GM12891 (cell line): ENCODE results near the gene FOXL1.

Source experiments
- PAX5 ChIP-seq: IDR thresholded peaks from 2 replicates; pipeline ENCODE4 v1.6.1; 2011; ENCODE audit warnings: low read length, moderate library complexity, mild to moderate bottlenecking; ENCODE audit not compliant: insufficient read depth, severe bottlenecking
- POLR2A ChIP-seq: IDR thresholded peaks from 2 replicates; pipeline ENCODE4 v1.6.1; 2011; ENCODE audit warnings: low read depth, low read length, control low read depth
- POLR2AphosphoS5 ChIP-seq: IDR thresholded peaks from 2 replicates; pipeline ENCODE4 v1.6.1; 2011; ENCODE audit warnings: low read depth, low read length, control low read depth
- POU2F2 ChIP-seq: IDR thresholded peaks from 2 replicates; pipeline ENCODE4 v1.6.1; 2011; ENCODE audit warnings: low read depth, mild to moderate bottlenecking, control low read depth, low read length, moderate library complexity
- SPI1 ChIP-seq: IDR thresholded peaks from 2 replicates; pipeline ENCODE4 v1.6.1; 2011; ENCODE audit warnings: low read depth, low read length, control low read depth
- TAF1 ChIP-seq: IDR thresholded peaks from 2 replicates; pipeline ENCODE4 v1.6.1; 2011; ENCODE audit warnings: low read depth, low read length, control low read depth

- TF ChIP-seq POLR2A = no peak
- TF ChIP-seq POLR2AphosphoS5 = no peak
- no peak for TF ChIP-seq TAF1
- no peak for TF ChIP-seq SPI1
- TF ChIP-seq POU2F2 = no peak
- no peak for TF ChIP-seq PAX5
Measured at GRCh38 chr16:86594721-86595120, 16.4 kb downstream of the FOXL1 start.
